ENCODE measurements around the gene RBM33.

The RBM33 gene

DNA sequence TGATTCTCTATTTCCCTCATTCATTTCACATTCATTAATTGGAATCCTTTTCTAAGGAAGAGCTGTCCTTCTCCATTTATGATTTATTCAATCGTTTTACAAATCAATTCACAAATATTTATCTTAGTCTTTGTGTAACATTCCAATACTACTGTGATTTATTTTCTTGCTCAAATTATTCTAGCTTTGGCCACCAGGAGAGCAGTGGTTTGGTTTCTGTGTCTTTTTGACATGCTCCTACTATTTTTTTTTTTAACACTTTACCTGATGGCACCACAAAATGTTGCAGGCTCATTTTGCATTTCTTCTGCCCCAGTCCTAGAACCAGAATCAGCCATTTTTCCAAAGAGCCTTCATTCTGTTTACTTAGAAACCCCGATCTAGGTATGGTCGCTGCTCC is 13.3 kb upstream of the RBM33 start:
- no peak for DNase-seq

DNA sequence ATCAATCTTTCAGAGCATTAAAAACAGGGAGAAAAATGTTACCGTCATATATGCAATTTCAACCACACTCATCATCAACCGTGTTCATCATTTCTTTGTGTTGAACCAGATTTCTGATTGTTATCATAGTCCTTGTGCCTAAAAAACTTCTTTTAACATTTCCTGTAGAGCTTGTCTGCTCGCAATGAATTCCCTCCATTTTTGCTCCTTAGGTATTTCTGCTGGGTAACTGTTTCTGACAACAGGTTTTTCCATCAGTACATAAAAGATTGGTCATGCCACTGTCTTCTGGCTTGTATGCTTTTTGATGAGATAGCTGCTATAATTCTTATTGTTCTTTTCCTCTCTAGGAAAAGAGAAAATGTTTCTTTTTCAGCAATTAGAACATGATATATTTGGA is 8.6 kb upstream of the RBM33 start:
- DNase-seq: no peak

DNA sequence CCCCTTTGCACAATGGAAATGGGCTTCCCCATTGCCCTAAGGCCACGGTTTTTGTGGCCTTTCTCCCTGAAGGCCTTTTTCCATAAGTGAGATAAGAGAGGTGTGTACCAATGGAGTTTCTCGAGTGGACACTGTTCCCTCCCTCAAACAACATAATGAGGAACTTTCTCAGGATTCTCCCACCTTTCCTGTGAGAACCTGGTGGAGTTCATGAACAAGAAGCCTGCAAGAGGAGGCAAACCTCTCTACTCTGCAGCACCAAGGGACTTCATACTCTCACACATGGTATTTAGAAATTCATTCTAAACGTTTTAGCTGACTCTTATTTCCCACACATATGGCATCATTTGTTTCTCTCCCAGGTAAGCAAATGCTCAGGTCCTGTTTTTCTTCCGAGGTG is 7.3 kb upstream of the RBM33 start:
- DNase-seq: no peak

DNA sequence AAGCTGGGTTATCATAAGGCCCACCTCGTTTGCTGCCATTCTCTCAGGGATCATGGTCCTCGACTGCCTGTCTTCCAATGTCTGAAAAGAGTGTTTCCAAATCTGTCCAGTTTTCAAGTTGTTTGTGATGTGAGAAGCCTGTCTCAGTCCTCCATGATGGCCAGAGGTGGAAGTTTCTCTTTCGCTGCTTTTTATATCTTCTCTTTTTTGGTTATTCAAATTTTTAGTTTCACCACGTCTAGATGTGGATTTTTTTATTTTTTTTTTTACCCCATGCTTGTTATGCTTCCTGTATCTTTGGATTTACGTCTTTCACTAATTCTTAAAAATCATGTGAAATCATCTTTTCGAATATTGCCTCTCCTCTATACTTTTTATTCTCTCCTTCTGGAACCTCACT is 6.1 kb upstream of the RBM33 start:
- DNase-seq: no peak

DNA sequence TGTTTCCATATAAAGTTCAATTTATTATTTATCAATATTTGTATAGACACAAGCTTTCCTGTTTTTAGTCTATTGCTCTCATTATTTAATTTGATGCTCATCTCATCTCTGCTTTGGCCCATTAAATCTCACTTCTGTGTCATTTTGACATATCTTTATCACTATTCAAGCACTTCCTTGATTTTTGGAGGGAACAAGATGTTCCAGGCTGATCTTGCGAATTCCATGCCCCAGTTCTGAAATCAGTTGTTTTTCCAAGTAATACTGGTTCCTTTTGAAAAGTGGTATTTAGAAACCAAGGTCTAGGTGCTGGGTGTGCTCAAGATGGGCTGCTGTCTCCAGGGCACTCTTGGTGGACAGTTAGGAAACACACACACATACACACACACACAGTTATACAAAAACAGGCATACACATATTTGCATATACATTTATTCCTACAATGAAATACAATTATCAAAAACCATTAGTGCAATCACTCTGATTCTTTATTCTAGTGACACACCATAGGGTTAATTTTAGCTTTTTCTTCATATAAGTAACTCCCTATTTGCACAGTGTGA is 4.4 kb upstream of the RBM33 start:
- DNase-seq: no peak

DNA sequence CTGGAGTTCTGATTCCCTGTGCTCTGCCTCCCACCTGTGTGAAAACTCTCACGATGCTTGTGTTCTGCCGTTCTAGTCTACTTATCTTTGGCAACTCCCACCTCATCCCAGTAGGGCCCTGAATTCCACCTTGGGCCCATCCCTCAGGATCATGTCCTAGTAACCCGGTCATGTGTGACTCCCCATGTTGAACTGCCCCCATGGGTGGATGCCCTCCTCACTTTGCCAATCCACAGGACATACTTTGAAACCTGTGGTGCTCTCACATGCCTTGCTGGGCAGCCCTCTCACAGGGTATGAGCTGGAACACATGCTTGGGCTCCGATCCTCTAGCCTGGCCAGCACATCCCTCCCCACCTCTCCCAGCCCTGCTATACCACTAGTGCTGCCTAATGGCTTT is 3.8 kb upstream of the RBM33 start:
- no peak for DNase-seq

DNA sequence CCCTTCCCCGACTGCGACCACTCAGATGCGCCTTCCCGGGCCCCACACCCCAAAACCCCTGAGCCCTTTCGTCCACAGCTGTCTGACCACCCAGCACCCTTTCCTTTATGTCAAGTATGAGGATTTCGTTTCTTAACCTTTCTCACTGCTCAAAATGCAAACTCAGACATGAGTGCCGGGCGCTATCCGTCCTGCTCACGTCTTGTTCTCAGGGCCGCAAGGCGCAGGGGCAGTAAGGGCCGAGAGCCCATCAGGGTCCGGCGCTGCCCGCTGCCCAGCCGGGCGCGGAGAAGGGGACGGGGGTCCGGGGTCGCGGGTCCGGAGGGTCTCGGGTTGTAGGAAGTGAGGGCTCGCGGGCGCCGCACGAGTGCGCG is 670 bp upstream of the RBM33 start:
- no peak for DNase-seq

DNA sequence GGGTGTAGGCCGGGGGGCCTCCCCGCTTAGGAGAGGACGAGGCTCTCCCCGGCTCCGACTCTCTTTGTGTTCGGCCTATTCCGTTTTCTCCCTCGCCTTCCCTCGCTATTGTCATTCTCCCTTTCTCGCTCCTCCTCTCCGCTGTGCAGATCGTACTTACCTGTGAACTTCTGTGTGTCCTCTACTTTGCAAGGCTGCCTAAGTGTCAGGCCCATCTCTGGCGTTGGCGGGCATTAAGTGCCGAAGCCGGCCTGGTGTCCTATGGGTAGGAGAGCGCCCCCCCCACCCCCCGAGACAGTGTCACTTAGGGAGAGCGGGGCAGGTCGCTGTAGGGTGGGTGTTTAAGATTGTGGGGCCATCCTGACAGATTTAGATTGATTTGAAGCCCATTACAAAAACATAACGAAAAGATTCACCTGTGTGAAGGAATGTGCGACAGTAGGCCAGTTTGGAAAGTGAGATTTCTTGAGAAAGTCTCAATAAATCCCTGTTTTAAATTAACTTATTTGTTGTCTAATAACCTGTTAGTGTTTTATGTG is 579 bp downstream of the RBM33 start:
- peak; percentile 49 for DNase-seq

DNA sequence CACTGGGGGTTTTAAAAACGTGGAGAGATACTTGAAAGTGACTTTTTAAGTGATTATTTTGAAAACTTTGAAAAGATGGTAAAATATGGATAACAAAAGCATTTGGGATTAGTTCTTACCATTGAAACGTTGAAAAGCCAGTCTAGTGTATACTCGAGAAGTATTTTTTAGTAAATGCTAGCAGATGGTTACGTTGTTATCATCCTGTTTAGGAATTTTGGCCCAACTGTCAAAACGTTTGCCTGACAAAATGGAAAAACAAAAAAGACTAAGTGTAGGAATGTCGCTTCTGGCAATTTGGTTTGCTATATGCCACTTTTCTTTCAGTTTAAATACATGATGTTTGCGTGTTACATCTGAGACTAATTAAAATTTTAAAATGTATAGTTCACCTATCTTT is 1.2 kb downstream of the RBM33 start:
- no peak for DNase-seq

DNA sequence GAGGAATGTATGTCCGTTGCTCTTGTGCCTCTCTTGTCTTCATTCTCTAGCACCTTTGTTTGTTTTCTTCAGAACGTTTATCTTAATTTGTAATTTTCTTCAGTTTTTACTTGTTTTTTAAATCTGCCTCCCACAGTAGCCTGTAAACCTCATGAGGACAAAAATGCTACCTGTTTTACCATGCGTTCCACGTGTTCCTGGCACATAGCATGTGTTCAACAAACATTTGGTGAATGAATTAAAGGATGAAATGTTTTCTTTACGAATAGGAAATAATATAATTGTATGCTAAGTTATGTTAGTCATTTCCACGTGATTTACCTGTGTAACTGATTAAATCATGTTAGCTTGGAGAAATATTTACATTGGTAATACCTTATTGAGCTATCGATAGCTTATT is 2.2 kb downstream of the RBM33 start:
- no peak for DNase-seq

DNA sequence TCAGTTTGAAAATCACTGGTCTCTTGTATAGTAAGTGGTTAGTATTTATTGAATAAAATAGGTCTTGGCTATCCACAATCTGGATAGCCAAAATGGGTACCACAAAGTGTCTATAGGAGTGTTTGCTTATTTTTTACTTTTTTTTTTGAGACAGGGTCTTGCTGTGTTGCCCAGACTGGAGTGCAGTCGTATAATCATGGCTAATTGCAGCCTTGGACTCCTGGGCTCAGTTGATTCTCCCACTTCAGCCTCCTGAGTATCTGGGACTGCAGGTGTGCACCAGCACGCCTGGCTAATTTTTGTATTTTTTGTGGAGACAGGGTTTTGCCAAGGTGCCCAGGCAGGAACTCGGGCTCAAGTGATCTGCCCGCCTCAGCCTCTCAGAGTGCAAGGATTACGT is 2.8 kb downstream of the RBM33 start:
- DNase-seq: no peak

DNA sequence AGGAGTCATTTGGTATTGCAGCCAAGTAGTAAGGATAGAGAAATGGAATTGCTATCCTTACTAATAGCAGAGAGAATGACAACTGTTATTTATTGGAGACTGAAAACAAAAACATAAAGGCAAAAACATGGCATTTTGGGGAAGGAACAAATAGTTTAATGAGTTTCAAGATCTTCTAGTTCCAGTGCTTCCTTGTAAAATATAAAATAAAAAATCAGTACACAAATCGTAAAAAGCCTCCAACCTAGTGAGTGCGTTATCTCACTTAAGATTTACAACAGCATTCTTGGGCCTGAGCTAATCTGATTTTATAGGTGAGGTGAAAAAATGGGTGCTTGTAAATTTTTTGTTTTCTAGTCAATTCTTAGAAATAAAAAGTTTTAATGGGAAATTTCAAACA is 3.3 kb downstream of the RBM33 start:
- DNase-seq: no peak

DNA sequence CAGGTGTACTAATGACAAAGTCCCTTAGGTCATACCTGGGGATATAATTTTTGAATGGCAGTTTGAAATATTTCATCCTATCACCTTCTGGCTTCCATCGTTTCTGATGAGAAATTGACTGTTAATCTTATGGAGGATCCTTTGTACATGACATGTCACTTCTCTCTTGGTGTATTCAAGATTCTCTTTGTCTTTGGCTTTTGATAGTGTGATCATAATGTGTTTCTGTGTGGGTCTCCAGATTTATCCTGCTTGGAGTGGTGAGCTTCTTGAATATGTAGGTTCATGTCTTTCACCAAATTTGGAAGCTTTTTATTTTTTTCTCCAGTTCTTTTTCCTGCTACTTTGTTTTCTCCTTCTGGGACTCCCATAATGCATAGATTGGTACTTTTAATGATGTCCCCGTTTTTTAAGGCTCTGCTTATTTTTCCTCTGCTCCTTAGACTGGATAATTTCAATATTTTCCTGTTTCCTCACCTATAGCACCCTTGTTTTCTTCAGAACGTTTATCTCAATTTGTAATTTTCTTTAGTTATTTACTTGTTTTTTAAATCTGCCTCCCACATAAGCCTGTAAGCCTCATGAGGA is 4.4 kb downstream of the RBM33 start:
- DNase-seq: no peak

DNA sequence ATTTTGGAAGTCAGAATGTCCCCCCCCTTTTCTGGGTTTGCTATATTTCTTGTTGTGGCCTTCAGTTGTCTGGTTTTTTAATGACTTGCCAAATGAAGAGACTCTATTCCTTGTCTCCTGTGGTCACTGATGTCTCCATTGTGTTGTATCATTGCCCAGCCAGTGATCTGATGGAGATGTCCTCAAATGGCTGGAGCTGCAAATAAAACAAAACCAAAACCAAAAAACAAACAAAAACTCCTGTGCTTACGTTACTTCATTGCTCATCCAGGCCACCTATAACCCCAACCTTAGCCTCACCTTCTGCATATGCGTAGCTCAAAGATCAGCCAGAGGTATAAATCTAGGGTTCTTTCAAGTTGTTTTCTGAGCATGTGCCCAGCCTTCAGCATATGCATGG is 5.1 kb downstream of the RBM33 start:
- no peak for DNase-seq

DNA sequence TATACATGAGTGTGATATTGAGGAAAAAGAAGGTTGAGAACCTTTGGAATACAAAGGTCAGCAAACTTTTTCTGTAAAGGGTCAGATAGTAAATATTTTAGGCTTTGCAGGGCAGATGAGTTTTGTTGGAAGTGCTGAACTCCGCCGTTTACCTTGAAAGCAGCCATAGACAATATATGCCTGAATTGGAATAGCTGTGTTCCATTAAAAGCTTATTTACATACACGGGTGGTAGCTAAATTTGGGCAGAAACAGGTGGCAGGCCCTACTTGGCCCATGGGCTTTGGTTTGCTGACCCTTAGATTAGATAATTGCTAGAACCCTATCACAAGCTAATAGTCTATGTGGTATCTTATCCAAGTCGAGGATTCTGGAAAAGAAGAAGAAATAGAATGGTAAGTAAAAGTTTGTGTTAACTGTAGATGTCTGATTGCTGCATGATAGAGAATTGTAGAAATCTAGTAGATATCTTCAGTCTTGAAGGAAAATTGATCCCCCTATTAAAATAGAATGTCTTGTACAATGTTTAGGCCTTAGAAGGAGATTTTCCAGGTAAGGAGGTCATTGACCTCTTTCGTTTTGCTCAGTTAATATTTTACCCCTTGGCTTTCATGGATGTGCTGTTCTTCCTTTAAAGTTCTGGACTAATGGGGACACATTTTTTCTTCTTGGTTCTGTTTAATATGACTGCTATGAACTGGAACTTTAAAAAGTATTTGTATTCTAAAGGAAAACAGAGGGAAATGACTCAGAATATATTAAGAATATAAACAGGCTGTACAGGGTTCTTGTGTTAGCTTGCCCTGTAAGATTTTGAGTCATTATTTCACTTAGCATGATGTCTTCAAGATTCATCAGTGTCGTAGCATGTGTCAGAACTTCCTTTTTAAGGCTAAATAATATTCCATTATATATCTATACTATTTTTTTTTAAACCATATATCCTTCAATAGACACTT is 8.0 kb downstream of the RBM33 start:
- no peak for DNase-seq

DNA sequence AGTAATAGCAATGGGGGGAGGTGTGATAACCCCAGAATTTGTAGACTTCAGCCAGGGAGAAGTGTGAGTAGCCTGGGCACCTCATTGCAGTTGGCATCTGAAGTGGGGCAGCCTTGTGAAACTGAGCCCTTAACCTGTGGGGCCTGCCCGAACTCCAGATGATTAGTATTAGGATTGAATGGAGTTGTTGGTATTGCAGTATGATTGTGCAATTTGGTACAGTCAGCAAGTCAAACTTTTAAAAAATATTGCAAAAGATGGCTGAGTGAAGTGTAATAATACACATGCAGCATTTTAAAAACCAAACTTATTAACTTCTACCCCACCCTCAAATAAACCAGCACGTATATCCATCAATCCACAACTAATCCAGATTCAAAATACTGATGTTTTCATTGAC is 9.3 kb downstream of the RBM33 start:
- DNase-seq: no peak

DNA sequence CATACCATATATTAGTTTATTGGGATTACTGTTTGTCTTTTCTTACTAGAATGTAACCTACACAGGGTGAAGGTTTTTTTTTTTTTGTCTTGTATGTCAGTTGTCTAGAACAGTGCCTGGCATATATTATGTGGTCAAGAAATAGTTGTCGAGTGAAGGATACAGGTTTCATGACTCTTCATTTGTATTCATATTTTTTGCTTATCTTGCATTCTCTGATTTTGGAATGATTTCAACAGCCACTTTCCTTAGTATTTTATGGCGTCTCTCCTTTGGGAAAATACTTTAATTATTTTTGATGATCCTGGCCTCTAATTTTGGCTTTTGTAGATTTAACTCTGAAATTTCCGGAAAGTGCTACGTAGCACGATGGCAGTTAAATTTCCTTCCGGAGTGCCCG is 12.4 kb downstream of the RBM33 start:
- DNase-seq: no peak

DNA sequence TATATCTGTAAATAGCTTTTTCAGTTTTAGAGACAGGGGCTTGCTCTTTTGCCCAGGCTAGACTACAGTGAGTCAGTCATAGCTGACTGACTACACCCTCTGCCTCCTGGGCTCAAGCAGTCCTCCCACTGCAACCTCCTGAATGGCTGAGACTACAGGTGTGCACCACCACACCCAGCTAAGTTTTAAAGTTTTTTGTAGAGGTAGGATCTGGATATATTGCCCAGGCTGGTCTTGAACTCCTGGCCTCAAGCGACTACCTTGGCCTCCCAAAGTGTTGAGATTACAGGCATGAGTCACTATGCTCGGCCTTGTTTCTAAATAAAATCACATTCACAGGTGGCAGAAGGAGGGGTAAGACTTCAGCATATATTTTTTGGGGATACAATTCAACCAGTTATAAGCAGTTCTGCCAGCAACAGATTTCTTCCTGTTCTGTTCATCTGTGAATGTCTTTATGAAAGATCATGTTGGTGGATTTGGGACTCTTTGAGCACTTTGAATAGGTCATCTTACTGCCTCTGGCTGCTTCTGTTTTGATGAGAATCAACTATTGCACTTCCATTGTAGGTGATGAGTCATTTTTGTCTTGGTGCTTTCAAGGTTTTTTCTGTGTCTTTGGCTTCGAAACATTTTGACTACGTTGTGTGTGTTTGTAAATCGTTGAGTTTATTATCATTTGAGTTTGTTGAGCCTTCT is 15.7 kb downstream of the RBM33 start:
- DNase-seq: no peak

DNA sequence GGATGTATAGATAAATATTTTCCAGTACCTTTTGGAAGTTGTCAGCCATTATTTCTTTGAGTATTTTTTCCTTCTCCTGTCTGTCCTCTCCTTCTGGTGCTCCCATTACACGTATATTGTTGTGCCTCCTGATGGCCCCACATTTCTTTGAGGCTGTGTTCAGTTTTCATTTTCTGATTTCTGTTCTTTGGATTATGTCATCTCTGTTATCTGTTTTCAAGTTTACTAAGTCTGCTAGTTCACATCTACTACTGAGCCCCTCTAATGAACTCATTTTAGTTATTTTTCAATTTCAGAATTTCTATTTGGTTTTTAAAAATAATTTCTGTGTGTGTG is 16.3 kb downstream of the RBM33 start:
- no peak for DNase-seq

DNA sequence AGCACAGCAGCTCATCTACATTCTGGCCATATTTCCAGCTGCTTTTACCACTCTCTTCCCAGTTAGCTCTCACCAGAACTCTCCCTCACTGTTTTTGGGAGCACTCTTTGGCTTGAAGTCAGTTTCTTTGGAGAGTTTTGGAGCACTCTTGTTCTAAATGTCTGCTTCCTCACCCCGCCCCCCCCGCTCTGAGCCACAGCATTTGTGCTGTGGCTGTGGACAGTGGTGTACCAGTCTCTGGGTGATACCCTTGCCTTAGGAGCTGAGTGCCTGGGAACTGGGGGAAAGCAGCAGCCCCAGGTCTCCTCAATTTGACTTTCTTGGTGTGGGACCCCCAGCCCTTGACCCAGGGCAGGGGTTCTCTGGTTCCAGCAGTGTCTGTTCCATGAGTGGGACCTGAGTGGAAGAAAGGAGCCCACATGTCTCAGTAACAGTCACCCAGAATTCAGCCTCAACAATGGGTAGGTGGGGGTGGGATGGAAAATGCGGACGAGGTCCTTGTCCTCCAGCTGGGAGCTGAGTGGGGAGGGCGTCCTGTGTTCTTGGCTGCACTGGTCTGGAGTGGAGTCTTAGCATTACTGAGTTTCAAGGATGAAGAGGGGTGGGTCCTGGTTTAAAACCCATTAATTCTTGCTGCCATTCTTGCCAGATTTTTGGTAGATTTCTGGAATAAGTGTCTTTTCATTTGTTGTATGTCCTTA is 18.0 kb downstream of the RBM33 start:
- no peak for DNase-seq

DNA sequence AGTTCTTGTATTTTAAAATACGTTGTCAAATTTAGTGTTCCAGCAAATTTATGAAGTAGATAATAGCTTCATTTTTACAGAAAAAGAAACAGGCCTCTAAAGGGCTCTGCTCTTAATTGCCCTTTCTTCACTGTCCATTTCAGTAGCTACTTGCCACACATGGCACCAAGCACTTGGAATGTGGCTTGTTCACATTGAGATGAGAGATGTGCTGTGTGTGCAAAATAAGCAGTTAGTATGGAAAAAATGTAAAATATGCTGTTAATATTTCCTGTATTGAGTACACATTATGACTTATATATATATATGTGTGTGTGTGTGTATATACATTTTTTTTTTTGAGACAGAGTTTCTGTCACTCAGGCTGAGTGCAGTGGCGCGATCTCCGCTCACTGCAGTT is 19.5 kb downstream of the RBM33 start:
- DNase-seq: no peak

DNA sequence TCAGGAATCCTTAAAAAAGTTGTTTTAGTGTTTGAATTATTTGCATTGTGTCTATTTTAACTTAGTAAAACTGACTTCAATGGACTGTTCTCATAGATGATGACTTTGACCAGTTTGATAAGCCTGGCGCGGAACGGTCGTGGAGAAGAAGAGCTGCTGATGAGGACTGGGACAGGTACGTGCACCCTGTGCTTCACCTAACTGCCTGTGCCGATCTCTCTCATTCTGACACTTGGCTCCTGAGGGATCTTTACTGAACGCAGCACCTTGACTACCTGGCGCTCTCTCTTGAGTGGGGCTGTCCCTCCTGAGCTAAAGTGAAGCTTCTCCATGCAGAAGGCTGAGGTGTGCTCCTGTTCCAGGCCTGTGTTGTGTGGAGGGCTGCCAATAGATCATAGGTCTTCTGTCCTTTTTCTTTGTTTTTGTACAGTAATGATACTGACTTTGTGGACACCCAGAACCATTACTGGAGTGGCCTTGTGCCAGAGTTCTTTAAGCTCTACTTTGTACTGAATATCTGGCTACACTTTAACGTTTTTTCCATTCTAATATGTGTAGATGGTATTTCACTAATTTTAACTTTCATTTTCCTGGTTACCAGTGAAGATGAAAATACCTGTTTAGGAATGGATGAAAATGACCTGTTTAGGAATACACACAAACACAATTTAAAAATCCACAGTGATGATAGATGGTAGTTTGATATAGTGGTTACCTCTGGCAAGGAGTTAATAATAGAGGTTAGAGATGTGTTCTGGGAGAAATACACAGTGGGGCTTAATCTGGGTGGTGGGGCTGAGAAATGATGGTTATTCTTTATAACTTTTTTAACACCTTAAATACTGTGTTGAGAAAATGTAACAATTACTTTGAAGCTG is 20.9 kb downstream of the RBM33 start:
- no peak for DNase-seq
